ENCODE results near the gene RABGAP1L. TPM values are rescaled to one million over a fixed set of nuclear protein-coding genes. Genes with fewer than 3 reads are reported as not detected.

Gene RABGAP1L
- total RNA-seq, 1 experiment from 2014 or later: 76.9 TPM

DNA sequence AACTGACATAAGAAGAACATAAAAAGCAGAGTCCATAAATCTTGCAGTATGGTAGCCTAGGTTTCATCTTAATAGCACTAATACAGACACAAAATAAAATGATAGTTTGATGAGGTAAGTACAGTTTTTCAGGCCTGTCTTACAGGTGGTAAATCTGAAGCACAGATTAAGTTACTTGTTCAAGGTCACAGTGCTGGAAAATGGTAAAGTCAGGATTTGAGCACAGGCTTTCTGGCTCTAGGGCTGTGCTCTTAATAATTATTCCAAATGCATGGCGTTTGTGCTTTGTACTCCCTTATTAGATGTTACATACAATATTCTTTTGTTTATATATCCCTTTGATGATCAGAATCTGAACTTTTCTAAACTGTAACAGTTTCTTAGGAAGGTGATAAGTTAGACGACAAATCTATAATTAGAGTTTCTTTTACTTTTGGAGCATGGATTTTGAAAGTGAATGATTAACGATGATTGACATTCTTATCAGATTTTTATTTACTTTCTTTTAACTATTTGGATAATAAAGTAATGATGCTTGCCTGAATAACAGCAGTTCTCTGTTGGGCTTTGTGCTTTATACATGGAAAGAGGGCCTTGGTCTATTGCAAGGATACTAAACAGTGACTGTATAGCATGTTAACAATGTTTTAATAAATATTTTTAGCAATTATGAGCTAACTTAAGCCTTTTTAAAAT, 738.9 kb downstream of the RABGAP1L start:
- Mint-ChIP-seq H3K4me1 (peaks cover 34% of the 10 kb centered on the region), H3K36me3 (peaks cover 80% of the 10 kb centered on the region), H3K9me3 (peaks cover 24% of the 10 kb centered on the region), H3K27me3 (ENCODE audit: low read depth) (no peaks in the 10 kb centered on the region), H3K27ac (no peak overlapping the region), H3K4me3 (no peak overlapping the region)
- TF ChIP-seq SOX15 (CRISPR knock-in tag; IDR thresholded peaks at IDR 0.05) (no peak), GRHL2 (CRISPR knock-in tag; IDR thresholded peaks at IDR 0.05; ENCODE audit: insufficient replicate concordance, severe bottlenecking) (no peak), ZNF138 (CRISPR knock-in tag; conservative IDR thresholded peaks at IDR 0.05) (no peak), NR1H2 (CRISPR knock-in tag; IDR thresholded peaks at IDR 0.05) (no peak), NFATC4 (CRISPR knock-in tag; IDR thresholded peaks at IDR 0.05) (no peak), IRF2 (CRISPR knock-in tag; IDR thresholded peaks at IDR 0.05; ENCODE audit: borderline replicate concordance, low read depth) (no peak)
- POLR2A ChIA-PET: no interaction called here
- DNase-seq (ENCODE audit: low spot score) (no peak), ATAC-seq (no peak)
- CTCF ChIA-PET: no interaction called here

DNA sequence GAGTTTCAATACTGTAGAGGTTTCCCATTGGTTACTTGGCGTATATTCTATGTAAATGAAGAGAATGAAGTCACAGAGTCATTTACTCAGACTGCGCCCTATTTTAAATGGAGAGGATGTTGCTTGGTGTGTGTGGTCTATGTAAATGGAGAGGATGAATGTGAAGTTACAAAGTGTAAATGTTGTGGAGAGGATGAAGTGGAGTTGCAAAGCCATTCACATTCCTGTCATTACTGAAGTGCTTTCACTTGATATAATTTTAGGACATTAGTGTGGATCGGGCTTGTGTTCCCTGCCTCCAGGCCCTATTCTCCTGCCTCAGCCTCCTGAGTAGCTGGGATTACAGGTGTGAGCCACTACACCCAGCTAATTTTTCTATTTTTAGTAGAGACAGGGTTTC, 741.0 kb downstream of the RABGAP1L start:
- no peaks in the 10 kb centered on the region for H3K27me3 Mint-ChIP-seq (ENCODE audit: low read depth)
- H3K27ac Mint-ChIP-seq: no peak overlapping the region
- ATAC-seq (peak; percentile 26; the same call in 1 of the 2 replicates), DNase-seq (ENCODE audit: low spot score) (no peak)
- H3K4me3 Mint-ChIP-seq: no peak overlapping the region
- H3K36me3 Mint-ChIP-seq: peaks cover 82% of the 10 kb centered on the region
- peaks cover 45% of the 10 kb centered on the region for H3K4me1 Mint-ChIP-seq
- H3K9me3 Mint-ChIP-seq: peaks cover 17% of the 10 kb centered on the region
- CTCF ChIA-PET: no interaction called here
- POLR2A ChIA-PET: no interaction called here
- no peak for TF ChIP-seq OVOL2 (CRISPR knock-in tag; IDR thresholded peaks at IDR 0.05; ENCODE audit: borderline replicate concordance)
- TF ChIP-seq, protein P1, sequence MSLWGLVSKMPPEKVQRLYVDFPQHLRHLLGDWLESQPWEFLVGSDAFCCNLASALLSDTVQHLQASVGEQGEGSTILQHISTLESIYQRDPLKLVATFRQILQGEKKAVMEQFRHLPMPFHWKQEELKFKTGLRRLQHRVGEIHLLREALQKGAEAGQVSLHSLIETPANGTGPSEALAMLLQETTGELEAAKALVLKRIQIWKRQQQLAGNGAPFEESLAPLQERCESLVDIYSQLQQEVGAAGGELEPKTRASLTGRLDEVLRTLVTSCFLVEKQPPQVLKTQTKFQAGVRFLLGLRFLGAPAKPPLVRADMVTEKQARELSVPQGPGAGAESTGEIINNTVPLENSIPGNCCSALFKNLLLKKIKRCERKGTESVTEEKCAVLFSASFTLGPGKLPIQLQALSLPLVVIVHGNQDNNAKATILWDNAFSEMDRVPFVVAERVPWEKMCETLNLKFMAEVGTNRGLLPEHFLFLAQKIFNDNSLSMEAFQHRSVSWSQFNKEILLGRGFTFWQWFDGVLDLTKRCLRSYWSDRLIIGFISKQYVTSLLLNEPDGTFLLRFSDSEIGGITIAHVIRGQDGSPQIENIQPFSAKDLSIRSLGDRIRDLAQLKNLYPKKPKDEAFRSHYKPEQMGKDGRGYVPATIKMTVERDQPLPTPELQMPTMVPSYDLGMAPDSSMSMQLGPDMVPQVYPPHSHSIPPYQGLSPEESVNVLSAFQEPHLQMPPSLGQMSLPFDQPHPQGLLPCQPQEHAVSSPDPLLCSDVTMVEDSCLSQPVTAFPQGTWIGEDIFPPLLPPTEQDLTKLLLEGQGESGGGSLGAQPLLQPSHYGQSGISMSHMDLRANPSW (CRISPR knock-in tag; conservative IDR thresholded peaks at IDR 0.05; ENCODE audit: low read depth): no peak
- TF ChIP-seq, protein P2, sequence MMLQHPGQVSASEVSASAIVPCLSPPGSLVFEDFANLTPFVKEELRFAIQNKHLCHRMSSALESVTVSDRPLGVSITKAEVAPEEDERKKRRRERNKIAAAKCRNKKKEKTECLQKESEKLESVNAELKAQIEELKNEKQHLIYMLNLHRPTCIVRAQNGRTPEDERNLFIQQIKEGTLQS (CRISPR knock-in tag; conservative IDR thresholded peaks at IDR 0.05): no peak
- TF ChIP-seq, protein P3, sequence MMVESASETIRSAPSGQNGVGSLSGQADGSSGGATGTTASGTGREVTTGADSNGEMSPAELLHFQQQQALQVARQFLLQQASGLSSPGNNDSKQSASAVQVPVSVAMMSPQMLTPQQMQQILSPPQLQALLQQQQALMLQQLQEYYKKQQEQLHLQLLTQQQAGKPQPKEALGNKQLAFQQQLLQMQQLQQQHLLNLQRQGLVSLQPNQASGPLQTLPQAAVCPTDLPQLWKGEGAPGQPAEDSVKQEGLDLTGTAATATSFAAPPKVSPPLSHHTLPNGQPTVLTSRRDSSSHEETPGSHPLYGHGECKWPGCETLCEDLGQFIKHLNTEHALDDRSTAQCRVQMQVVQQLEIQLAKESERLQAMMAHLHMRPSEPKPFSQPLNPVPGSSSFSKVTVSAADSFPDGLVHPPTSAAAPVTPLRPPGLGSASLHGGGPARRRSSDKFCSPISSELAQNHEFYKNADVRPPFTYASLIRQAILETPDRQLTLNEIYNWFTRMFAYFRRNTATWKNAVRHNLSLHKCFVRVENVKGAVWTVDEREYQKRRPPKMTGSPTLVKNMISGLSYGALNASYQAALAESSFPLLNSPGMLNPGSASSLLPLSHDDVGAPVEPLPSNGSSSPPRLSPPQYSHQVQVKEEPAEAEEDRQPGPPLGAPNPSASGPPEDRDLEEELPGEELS (CRISPR knock-in tag; IDR thresholded peaks at IDR 0.05): no peak
- TF ChIP-seq CREM (CRISPR knock-in tag; IDR thresholded peaks at IDR 0.05): no peak
- TF ChIP-seq ZNF138 (CRISPR knock-in tag; conservative IDR thresholded peaks at IDR 0.05): no peak
- TF ChIP-seq, protein P4, sequence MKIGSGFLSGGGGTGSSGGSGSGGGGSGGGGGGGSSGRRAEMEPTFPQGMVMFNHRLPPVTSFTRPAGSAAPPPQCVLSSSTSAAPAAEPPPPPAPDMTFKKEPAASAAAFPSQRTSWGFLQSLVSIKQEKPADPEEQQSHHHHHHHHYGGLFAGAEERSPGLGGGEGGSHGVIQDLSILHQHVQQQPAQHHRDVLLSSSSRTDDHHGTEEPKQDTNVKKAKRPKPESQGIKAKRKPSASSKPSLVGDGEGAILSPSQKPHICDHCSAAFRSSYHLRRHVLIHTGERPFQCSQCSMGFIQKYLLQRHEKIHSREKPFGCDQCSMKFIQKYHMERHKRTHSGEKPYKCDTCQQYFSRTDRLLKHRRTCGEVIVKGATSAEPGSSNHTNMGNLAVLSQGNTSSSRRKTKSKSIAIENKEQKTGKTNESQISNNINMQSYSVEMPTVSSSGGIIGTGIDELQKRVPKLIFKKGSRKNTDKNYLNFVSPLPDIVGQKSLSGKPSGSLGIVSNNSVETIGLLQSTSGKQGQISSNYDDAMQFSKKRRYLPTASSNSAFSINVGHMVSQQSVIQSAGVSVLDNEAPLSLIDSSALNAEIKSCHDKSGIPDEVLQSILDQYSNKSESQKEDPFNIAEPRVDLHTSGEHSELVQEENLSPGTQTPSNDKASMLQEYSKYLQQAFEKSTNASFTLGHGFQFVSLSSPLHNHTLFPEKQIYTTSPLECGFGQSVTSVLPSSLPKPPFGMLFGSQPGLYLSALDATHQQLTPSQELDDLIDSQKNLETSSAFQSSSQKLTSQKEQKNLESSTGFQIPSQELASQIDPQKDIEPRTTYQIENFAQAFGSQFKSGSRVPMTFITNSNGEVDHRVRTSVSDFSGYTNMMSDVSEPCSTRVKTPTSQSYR (CRISPR knock-in tag; IDR thresholded peaks at IDR 0.05): no peak
- TF ChIP-seq, protein P5, sequence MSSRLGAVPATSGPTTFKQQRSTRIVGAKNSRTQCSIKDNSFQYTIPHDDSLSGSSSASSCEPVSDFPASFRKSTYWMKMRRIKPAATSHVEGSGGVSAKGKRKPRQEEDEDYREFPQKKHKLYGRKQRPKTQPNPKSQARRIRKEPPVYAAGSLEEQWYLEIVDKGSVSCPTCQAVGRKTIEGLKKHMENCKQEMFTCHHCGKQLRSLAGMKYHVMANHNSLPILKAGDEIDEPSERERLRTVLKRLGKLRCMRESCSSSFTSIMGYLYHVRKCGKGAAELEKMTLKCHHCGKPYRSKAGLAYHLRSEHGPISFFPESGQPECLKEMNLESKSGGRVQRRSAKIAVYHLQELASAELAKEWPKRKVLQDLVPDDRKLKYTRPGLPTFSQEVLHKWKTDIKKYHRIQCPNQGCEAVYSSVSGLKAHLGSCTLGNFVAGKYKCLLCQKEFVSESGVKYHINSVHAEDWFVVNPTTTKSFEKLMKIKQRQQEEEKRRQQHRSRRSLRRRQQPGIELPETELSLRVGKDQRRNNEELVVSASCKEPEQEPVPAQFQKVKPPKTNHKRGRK (CRISPR knock-in tag; IDR thresholded peaks at IDR 0.05; ENCODE audit: borderline replicate concordance): no peak
- TF ChIP-seq, protein P6, sequence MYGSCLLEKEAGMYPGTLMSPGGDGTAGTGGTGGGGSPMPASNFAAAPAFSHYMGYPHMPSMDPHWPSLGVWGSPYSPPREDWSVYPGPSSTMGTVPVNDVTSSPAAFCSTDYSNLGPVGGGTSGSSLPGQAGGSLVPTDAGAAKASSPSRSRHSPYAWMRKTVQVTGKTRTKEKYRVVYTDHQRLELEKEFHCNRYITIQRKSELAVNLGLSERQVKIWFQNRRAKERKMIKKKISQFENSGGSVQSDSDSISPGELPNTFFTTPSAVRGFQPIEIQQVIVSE (CRISPR knock-in tag; IDR thresholded peaks at IDR 0.05; ENCODE audit: borderline replicate concordance): no peak
- TF ChIP-seq, protein P7, sequence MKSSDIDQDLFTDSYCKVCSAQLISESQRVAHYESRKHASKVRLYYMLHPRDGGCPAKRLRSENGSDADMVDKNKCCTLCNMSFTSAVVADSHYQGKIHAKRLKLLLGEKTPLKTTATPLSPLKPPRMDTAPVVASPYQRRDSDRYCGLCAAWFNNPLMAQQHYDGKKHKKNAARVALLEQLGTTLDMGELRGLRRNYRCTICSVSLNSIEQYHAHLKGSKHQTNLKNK (CRISPR knock-in tag; IDR thresholded peaks at IDR 0.05): no peak
- no peak for TF ChIP-seq NR3C1 (CRISPR knock-in tag; conservative IDR thresholded peaks at IDR 0.05; ENCODE audit: low read depth)
- TF ChIP-seq ZNF121 (CRISPR knock-in tag; IDR thresholded peaks at IDR 0.05): no peak
- no peak for TF ChIP-seq ZNF423 (CRISPR knock-in tag; IDR thresholded peaks at IDR 0.05)
- TF ChIP-seq, protein P8, sequence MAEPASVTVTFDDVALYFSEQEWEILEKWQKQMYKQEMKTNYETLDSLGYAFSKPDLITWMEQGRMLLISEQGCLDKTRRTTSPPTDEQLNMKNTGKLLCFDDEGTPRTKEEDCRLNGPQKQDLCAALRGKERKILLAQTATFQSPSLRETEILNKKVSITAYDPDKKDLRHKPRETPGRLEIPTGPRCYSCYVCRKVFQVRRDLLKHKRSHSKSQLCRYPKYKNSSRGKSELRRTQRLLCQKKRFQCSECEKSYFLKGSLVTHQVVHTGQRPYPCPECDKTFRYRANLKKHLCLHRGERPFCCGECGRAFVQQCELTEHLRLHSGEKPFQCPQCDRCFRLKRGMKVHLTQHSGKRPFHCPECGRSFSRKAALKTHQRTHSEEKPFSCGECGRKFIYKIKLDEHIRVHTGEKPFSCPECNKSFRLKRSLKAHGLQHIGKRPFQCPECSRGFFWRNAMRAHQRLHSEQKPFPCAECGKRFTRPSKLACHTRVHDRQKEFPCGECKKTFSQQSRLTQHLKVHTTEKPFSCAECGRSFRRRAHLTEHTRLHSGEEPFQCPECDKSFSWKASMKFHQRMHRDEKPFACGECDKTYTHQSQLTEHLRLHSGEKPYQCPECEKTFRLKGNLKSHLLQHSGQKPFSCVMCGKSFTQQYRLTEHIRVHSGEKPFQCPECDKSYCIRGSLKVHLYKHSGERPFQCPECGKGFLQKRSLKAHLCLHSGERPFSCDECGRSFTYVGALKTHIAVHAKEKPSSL (CRISPR knock-in tag; conservative IDR thresholded peaks at IDR 0.05): no peak
- TF ChIP-seq CREB1 (CRISPR knock-in tag; IDR thresholded peaks at IDR 0.05): no peak
